Fibroblast of skin of back (primary cell): Measurements from ENCODE around the gene SCN7A.
A peak's percentile ranks its signal among the peaks of the same experiment; 100 is the strongest.
"Not testable (repeated sequence)": the region's sequence is repeated elsewhere in the genome, so short reads cannot be mapped to it uniquely, and the experiment has no call there.

ENCODE experiments used
- DNase-seq: peaks from one replicate; pipeline ENCODE4 v3.0.0-alpha.2; 2013

SCN7A gene

DNA sequence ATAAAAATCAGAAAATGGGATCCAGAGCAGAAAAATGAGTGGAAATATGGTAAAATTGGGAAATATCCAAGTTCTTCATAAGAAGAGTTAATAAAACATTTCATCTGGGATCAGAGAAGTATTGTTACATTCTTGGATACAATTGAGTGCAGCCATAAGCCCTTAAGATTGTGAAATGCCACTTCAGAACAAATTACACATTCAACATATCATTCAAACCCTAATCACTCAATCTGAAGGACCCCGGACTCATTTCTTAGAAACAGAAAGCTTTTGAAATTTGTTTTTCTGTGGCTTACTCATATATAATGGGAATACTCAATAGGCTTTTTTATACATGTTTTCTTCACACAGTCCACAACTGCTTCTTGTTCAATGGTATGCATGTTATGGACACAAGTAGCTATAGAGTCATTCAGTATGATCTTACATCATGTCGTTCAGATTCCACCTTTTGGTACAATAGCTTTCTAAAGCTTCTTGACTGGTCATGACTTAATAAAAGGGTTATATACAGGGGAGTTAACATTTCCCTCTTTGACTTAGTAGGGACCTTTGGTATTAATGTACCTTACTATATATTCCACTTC is 39.9 kb downstream of the SCN7A start:
- DNase-seq = no peak

- no peak for DNase-seq
Observed at GRCh38 chr2:166451468-166451867, 42.6 kb downstream of the SCN7A start.

DNA sequence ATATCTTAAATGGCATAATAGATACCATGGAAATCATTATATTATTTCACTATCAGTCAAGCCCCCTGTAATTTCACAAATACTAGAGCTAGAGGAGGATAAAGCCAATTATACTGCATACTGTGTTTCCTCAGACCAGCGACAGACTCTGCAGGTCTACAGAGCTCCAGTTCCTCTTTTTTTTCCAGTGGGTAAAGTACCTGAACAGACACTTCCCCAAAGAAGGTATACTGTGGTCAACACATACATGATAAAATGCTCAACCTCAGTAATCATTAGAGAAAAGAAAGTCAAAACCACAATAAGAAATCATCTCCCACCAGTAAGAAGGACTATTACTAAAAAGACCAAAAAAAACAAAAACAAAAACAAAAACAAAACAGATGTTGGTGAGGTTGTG is 44.6 kb downstream of the SCN7A start:
- no peak for DNase-seq

DNA sequence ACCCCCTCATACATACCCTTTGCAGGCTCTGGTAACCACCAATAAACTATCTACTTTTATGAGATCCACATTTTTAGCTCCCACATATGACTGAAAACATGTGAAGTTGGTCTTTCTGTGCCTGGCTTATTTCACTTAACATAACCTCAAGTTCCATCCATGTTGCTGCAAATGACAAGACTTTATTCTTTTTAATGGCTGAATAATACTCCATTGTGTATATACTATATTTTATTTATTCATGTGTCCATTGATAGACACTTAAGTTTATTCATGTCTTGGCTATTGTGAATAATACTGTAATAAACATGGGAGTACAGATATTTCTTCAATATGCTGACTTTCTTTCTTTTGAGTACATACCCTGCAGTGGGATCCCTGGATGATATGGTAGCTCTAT is 45.9 kb downstream of the SCN7A start:
- no peak for DNase-seq

GRCh38 chr2:166444306-166444705 is 49.7 kb downstream of the SCN7A start:
- no peak for DNase-seq

- no peak for DNase-seq
Observed at GRCh38 chr2:166440313-166440712, 53.7 kb downstream of the SCN7A start.

DNA sequence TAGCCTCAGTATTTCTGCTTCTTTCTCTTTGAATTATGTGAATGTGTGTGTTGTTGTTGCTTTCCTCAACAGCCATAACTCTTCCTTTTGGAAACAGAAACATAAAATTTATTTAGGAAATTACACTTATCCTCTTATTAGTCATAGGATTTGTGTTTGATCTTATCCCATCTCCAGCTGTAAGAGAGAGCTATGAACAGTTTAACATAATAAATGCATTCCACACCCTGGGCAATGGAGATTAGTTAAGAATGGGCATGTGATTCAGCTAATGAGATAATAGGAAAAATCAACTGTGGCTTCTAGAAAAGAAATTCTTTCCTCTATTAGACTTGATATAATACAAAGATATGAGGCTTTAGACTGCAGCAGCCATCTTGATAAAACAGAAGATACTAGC is 55.0 kb downstream of the SCN7A start:
- DNase-seq = no peak

DNA sequence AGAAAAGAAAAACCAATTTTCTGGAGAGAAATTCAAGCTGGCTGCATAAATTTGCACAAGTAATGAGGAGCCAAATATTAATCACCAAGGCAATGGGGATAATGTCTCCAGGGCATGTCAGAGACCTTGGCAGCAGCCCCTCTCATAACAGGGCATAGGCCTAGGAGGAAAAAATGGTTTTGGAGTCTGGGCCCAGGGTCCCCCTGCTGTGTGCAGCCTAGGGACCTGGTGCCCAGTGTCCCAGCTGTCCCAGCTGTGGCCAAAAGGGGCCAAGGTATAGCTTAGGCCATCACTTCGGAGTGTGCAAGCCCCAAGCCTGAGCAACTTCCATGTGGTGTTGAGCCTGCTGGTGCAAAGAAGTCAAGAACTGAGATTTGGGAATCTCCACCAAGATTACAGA is 57.1 kb downstream of the SCN7A start:
- DNase-seq = no peak

- no peak for DNase-seq
Observed at GRCh38 chr2:166436189-166436588, 57.9 kb downstream of the SCN7A start.

- DNase-seq = no peak
Observed at GRCh38 chr2:166434491-166434890, 59.6 kb downstream of the SCN7A start.

GRCh38 chr2:166433457-166433856 is 60.6 kb downstream of the SCN7A start:
- no peak for DNase-seq

DNA sequence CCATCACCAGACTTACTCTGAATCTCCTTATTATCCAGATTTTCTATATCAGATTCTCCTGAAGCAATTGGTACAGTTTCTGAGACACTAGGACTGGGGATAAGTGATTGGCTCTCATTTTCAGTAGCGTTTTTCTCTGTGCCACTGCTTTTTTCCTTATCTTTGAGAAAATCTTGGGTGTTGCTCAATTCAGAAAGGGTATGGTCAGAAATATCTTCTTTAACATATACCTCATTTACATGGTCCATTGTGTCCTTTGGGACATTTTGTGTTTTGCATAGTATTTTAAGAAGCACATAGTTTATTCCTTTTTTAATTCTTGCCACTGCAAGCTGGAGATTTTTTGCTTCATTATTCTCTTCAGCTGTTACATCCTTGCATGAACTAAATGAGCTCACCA is 61.7 kb downstream of the SCN7A start:
- no peak for DNase-seq

DNA sequence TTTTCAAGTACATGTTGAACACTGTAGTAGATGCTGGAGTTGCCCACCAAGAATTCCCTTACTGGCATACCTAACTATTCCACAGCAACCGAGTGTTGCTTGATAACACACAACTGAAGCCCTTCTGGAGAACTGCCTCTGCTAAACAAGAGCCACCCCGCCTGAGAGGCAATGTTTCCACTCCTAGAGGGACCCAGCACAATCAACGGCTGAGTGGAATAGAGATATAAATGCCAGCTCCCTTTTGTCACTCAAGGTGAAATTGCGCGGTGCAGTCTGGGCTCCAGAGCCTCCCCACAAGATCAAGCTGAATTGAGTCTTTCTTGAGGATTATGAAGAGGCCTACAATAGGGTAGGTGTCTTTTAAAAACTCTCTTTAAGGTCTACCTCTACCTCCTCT is 69.2 kb downstream of the SCN7A start:
- DNase-seq = no peak

DNA sequence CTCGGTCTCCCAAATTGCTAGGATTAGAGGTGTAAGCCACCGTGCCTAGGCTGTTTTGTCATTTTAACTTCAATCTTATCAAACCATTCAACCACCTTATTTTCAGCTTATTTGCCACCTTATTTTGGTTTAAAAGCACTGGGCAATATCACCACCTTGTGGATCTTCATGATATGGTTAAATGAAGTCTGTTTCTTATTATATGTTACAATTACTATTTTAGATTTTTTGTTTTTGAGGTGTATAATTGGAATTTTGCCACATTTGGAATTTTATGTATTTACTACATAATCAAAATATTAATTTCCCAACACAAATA is 74.5 kb downstream of the SCN7A start:
- DNase-seq = peak; percentile 49

GRCh38 chr2:166418853-166419615 is 75.0 kb downstream of the SCN7A start:
- DNase-seq = no peak

DNA sequence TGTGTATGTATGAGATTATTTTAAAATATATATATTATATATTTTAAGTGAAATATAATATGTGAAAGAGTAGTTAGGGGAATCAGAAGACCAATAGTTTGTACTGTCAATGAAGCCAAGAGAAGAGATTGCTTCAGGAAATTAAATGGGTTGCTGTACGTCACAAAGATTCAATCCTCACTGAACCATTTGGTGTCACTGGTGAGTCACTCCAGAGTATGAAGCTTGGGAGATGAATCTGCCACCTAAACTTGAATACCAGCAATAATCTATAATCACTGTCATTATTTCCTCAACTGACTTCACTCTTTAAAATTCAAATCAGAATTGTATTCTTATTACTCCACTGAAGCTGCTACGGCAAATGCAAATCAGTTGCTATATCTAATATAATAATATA is 76.4 kb downstream of the SCN7A start:
- peak; percentile 65 for DNase-seq

- no peak for DNase-seq
Observed at GRCh38 chr2:166413255-166413654, 80.8 kb downstream of the SCN7A start.

DNA sequence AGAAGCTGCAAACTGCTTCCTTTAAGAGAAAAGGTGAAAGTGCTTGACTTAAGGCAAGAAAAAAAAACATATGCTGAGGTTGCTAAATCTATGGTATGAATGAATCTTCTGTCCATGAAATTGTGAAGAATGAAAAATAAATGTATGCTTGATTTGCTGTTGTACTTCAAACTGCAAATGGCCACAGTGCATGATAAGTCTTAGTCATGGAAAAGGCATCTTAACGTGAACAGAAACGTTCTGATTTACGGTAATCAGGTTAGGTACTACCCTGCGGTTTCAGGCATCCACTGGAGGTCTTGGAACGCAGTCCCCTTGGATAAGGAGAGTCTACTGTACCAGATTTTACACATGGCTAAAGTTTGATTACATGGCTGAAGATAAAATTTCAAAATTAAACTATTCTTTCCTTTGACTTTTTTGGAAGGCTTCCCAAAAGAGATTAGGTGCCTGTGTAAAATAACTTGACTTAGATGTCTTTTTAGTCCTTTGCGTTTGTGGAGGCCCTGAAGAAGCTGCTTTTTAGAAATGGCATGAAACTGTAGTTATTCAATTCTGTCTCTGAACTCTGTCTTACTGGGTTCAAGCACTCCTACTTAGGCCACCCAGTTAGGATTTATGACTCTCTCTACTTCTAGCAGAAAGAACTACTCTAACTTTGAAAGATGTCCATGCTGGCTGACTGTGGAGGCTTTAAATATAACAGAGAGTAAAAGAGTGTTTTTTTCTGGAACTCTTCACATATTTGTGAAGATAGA is 82.4 kb downstream of the SCN7A start:
- DNase-seq = peak; percentile 52

DNA sequence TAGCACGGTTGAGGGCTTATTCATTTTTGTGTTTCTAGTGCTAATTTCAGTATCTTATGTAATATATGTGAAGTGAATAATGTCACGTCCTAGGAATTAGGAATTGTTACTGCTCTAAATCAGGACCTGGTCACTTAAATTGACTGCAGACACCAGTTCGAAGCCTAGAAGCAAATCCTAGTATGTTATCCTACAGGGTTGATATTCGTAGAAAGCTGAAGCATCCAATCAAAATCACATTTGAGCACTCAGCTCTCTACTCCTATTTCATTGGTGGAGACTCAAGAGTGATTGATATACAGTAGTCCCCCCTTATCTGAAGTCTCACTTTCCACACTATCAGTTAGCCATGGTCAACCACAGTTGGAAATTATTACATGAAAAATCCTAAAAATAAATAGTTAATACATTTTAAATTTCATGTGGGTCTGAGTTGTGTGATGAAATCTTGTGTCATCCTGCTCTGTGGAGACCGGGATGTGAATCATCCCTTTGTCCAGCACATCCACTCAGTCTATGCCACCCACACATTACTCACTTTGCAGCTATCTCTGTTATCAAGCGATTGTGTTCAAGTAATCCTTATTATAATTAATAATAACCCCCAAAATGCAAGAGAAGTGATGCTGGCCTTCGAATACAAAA is 83.1 kb downstream of the SCN7A start:
- DNase-seq = peak; percentile 91

- not testable (repeated sequence) for DNase-seq
Observed at GRCh38 chr2:166407746-166408145, 86.3 kb downstream of the SCN7A start.

DNA sequence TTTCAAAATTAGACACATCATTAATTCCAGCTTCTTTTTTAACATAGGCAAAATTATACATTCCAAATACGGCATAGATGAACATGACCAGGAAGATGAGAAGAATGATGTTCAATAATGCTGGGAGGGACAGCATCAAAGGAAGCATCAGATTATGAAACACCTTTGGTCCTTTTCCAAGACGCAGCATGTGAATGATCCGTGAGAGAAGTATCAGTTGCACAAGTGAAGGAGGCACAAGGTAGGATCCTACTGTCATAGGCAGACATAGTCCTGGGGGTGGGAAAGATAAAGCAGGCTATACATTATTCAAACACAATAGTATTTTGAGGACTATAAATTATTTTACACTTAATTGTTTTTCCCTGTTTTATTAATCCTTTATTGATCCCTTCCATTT is 87.7 kb downstream of the SCN7A start:
- DNase-seq = no peak

DNA sequence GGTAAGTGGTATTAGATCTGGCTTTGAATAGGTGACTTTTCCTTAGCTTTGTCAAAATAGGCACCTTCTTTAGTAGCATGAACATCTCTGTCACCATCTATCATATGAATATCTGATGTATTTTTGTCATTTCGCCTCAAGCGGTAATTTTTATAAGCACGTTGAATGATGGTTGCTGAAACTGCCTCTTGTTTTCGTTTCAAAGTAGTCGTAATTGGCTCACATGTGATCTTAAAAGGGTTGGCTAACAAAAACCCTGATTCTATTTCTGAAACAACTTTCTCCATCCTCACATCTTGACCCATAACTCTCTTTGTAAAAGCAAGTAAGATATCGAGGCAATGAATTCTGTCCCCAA is 88.5 kb downstream of the SCN7A start:
- no peak for DNase-seq

GRCh38 chr2:166404831-166405568 is 89.0 kb downstream of the SCN7A start:
- no peak for DNase-seq
